ENCODE measurements around the gene ZNF555.
"Not testable (repeated sequence)": the region's sequence is repeated elsewhere in the genome, so short reads cannot be mapped to it uniquely, and the experiment has no call there.

The ZNF555 gene

GRCh38 chr19:2863816-2864215 lies 22.5 kb downstream of the ZNF555 start:
- Mint-ChIP-seq H3K4me1 (ENCODE audit: low read depth) (no peaks in the 10 kb centered on the region), H3K27ac (no peak overlapping the region), H3K9me3 (peaks cover 50% of the 10 kb centered on the region), H3K4me3 (no peak overlapping the region), H3K36me3 (ENCODE audit: low read depth) (peaks cover 2% of the 10 kb centered on the region), H3K27me3 (ENCODE audit: low read depth) (no peaks in the 10 kb centered on the region)

GRCh38 chr19:2865334-2866100 lies 24.2 kb downstream of the ZNF555 start:
- Mint-ChIP-seq H3K27me3 (ENCODE audit: low read depth) (no peaks in the 10 kb centered on the region), H3K36me3 (ENCODE audit: low read depth) (peaks cover 2% of the 10 kb centered on the region)

DNA sequence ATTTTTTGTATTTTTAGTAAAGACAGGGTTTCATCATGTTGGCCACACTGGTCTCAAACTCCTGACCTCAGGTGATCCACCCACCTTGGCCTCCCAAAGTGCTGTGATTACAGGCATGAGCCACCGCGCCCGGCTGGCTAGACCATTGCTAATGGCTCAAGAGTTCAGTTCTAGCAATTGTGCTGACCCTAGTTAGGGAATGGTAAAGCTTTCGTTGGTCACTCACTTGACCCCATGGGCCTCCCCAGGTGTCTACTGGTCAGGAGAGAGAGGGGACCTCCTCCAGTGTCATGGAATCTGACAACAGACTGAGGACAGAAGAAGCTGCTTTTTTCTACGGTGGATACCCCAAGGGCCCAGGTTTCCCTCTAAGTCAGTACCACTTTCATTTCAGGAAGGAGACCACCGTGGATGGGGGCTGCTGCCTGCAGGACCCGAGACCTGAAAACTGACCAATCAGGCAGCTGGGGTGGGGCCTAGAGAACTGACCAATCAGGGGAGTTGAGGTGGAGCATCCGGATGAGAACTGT lies 25.3 kb downstream of the ZNF555 start:
- H3K36me3 Mint-ChIP-seq (ENCODE audit: low read depth) = peaks cover 2% of the 10 kb centered on the region
- H3K4me1 Mint-ChIP-seq (ENCODE audit: low read depth) = no peaks in the 10 kb centered on the region
- peaks cover 50% of the 10 kb centered on the region for H3K9me3 Mint-ChIP-seq
- H3K27ac Mint-ChIP-seq = no peak overlapping the region
- H3K4me3 Mint-ChIP-seq = no peak overlapping the region
- no peaks in the 10 kb centered on the region for H3K27me3 Mint-ChIP-seq (ENCODE audit: low read depth)

More at GRCh38 chr19:2865334-2866100, 24.2 kb downstream of the ZNF555 start:
- Mint-ChIP-seq H3K4me1 (ENCODE audit: low read depth) (no peaks in the 10 kb centered on the region), H3K9me3 (peaks cover 47% of the 10 kb centered on the region), H3K4me3 (no peak overlapping the region), H3K27ac (no peak overlapping the region)

DNA sequence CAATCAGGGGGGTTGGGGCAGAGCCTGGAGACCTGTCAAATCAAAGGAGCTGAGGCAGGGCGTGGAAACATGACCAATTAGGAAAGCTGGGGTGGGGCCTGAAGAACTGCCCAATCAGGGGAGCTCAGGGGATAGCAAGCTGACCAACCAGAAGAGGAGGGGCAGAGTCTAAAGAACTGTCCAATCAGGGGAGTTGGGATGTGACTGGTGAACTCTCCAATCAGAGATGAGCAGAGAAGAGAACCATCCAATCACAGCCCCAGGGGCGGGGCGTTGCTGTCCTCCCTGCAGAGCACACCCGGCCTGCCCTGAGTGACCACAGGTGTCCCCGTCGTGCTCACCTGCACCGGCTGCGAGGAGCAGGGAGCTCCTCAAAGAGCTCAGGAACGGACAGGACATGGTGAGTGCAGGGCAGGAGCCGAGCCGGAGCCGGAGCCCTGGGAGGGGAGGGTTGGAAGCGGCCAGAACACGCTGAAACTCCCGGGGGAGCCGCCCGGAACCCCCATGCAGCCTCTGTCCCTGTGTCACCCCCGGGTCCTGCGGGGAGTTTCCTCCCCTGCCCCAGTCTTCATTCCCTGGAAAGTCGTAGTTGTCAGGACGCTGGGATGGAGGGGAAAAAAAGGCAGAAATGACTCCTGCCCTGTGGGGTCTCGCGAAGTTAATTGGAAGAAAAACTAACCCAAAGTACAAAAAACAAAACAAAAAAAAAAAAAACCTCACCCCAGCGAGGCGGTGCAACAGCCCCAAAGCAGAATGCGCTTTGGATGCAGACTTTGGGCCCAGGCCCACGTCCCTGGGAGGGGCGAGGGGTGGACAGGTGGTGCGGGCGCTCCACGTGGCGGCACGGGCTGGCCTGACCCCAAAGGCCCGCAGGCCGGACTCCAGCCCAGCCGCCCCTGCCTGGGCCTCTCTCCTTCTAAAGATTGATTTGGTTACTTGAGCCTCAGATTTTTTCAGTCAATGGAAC lies 26.0 kb downstream of the ZNF555 start, which contains the start of gene ZNF556:
Gene ZNF556, plus strand, starts transcription at position 311 of the 967 bp plus-strand sequence. Its CDS starts 87 bp downstream, at position 398.
- Mint-ChIP-seq H3K9me3 (peaks cover 49% of the 10 kb centered on the region), H3K4me1 (ENCODE audit: low read depth) (no peaks in the 10 kb centered on the region), H3K27me3 (ENCODE audit: low read depth) (no peaks in the 10 kb centered on the region), H3K36me3 (ENCODE audit: low read depth) (peaks cover 2% of the 10 kb centered on the region), H3K27ac (no peak within 1 kb of the TSS), H3K4me3 (no peak within 1 kb of the TSS)

DNA sequence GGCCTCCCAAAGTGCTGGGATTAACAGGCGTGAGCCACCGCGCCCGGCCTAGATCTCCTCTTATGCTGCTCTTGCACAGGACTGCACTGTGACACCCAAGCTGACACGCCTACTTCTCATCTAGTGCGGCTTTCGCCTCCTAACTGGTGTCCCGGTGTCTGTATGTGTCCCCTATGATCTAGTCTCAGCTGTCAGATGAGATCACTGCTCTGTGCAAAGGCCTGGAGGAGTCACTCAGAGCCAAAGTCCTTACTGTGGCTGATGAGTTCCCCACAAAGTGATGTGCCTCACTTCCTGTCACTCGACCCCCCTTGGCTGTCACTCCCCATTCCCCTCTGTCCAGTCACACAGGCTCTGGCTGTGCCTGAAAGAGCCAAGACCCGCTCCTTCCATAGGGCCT lies 28.3 kb downstream of the ZNF555 start:
- Mint-ChIP-seq H3K27me3 (ENCODE audit: low read depth) (no peaks in the 10 kb centered on the region), H3K4me1 (ENCODE audit: low read depth) (no peaks in the 10 kb centered on the region), H3K27ac (no peak overlapping the region)

GRCh38 chr19:2872175-2872574 lies 30.9 kb downstream of the ZNF555 start:
- H3K4me1 Mint-ChIP-seq (ENCODE audit: low read depth); H3K36me3 Mint-ChIP-seq (ENCODE audit: low read depth); H3K27ac Mint-ChIP-seq; H3K4me3 Mint-ChIP-seq; H3K27me3 Mint-ChIP-seq (ENCODE audit: low read depth): not testable (repeated sequence)
- H3K9me3 Mint-ChIP-seq = peaks cover 30% of the 10 kb centered on the region

More for the DNA sequence above, 28.3 kb downstream of the ZNF555 start:
- Mint-ChIP-seq H3K9me3 (peaks cover 35% of the 10 kb centered on the region), H3K36me3 (ENCODE audit: low read depth) (peaks cover 2% of the 10 kb centered on the region), H3K4me3 (no peak overlapping the region)

GRCh38 chr19:2877398-2878331 lies 36.4 kb downstream of the ZNF555 start:
- Mint-ChIP-seq H3K27ac (no peak overlapping the region), H3K36me3 (ENCODE audit: low read depth) (peaks cover 2% of the 10 kb centered on the region), H3K9me3 (peaks cover 32% of the 10 kb centered on the region), H3K4me3 (no peak overlapping the region), H3K4me1 (ENCODE audit: low read depth) (no peaks in the 10 kb centered on the region), H3K27me3 (ENCODE audit: low read depth) (no peaks in the 10 kb centered on the region)

DNA sequence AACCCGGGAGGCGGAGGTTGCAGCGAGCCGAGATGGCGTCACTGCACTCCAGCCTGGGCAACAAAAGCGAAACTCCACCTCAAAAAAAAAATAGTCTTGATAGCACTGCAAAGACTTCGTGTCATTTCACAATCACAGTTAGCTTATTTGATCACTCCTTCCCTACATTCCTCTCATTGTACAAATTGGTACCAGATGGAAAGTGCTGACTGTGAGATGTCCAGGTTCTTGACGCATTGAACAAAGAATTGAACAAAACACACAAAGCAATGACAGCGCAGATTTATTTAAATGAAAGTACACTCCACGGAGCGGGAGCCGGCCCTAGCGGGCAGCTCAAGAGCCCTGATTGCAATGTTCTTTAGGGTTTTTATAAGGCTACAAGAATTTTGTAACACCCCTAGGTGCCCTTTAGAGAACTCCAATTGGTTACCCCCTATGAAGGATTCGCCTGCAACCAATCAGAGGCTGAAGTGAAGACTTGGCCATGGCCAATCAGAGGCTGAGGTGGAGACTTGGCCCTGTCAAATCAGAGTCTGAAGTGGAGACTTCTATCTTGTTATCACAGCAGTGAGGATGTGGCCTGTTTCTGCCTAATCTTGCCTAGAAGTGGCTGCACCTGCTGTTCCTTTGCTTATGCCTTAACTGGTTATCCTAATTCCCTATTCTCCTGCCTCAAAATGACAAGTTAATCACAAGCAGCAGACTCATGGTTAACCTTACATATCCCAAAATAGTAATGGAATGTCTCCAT lies 42.6 kb downstream of the ZNF555 start:
- Mint-ChIP-seq H3K9me3 (peaks cover 22% of the 10 kb centered on the region), H3K27ac (no peak overlapping the region)

GRCh38 chr19:2885736-2886135 lies 44.5 kb downstream of the ZNF555 start:
- Mint-ChIP-seq H3K9me3 (peaks cover 15% of the 10 kb centered on the region), H3K4me1 (ENCODE audit: low read depth) (no peaks in the 10 kb centered on the region), H3K27ac (no peak overlapping the region), H3K36me3 (ENCODE audit: low read depth) (peaks cover 2% of the 10 kb centered on the region), H3K27me3 (ENCODE audit: low read depth) (no peaks in the 10 kb centered on the region), H3K4me3 (no peak overlapping the region)

More for the DNA sequence above, 42.6 kb downstream of the ZNF555 start:
- H3K4me3 Mint-ChIP-seq = no peak overlapping the region
- no peaks in the 10 kb centered on the region for H3K4me1 Mint-ChIP-seq (ENCODE audit: low read depth)
- H3K36me3 Mint-ChIP-seq (ENCODE audit: low read depth) = peaks cover 2% of the 10 kb centered on the region
- no peaks in the 10 kb centered on the region for H3K27me3 Mint-ChIP-seq (ENCODE audit: low read depth)

DNA sequence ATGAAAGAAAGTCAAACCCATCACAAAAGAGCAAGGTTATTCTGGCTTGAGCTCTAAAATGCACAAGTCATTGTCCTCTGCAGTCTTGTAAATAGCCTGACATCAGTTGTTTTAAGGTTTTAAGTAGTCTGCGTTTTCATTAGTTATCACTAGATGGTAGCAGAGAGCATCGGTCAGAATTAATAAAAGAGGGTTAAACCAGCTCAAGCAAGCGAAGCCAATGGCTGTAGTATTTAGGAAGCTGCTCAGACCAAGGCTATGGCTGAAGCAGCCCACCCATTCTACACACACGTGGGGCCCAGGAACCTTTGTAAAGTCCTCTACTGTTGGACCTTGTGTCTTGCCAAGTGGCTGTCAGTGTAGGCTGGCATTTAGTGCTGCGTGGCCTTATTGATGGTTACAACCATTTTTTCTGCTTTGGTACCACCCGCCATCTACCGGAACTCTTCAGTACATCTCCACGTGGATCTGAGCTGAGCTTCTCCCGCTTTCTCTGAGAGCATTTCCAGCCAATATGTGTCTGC lies 46.2 kb downstream of the ZNF555 start:
- H3K27me3 Mint-ChIP-seq (ENCODE audit: low read depth) = no peaks in the 10 kb centered on the region
- H3K4me1 Mint-ChIP-seq (ENCODE audit: low read depth) = no peaks in the 10 kb centered on the region
- H3K9me3 Mint-ChIP-seq = peaks cover 19% of the 10 kb centered on the region
- no peak overlapping the region for H3K27ac Mint-ChIP-seq
- H3K36me3 Mint-ChIP-seq (ENCODE audit: low read depth) = peaks cover 2% of the 10 kb centered on the region
- no peak overlapping the region for H3K4me3 Mint-ChIP-seq

DNA sequence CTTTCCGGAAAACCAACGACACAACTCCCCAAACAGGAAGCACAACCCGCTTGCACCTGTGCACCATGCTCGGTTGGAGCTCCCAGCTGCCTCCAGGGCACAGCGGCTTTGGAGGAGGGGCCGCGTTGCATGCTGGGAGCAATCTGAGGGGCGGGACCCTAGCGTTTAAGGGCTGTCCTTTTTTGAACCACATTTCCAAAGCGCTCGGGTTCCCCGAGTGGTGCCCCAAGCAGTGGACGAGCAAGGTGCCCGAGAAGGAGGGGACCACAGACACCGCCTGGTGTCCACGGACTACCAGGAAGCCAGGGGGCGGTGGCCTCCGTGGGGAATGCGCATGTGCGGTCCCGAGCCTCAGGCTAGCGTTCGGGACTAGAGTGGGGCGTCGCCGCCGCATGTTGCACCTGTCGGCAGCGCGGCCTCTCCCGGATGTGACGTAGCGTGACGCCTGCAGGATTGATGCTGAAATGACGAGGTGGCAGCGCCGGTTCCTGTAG lies 47.5 kb downstream of the ZNF555 start:
- Mint-ChIP-seq H3K9me3 (peaks cover 11% of the 10 kb centered on the region), H3K4me1 (ENCODE audit: low read depth) (no peaks in the 10 kb centered on the region), H3K27me3 (ENCODE audit: low read depth) (no peaks in the 10 kb centered on the region), H3K4me3 (no peak overlapping the region), H3K27ac (no peak overlapping the region), H3K36me3 (ENCODE audit: low read depth) (peaks cover under 1% of the 10 kb centered on the region)

GRCh38 chr19:2890531-2890930 lies 49.3 kb downstream of the ZNF555 start:
- H3K4me3 Mint-ChIP-seq; H3K36me3 Mint-ChIP-seq (ENCODE audit: low read depth); H3K27ac Mint-ChIP-seq; H3K27me3 Mint-ChIP-seq (ENCODE audit: low read depth); H3K4me1 Mint-ChIP-seq (ENCODE audit: low read depth): not testable (repeated sequence)
- peaks cover 13% of the 10 kb centered on the region for H3K9me3 Mint-ChIP-seq

DNA sequence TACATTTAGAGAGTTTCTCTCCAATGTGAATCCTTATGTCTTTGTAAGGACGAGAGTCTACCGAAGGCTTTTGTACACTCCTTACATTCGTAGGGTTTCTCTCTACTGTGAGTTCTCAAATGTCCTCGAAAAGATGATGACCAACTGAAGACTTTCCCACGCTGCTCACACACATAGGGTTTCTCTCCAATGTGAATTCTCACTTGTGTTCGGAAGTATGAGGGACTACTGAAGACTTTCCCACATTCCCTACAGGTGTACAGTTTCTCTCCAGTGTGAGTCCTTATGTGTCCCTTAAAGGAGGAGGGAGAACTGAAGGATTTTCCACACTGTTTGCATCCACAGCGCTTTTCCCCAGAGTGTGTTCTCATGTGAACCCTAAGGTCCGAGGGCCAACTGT lies 55.4 kb downstream of the ZNF555 start:
- Mint-ChIP-seq H3K4me1 (ENCODE audit: low read depth) (peaks cover 6% of the 10 kb centered on the region), H3K4me3 (no peak overlapping the region), H3K27me3 (ENCODE audit: low read depth) (no peaks in the 10 kb centered on the region), H3K9me3 (peaks cover 24% of the 10 kb centered on the region), H3K27ac (no peak overlapping the region), H3K36me3 (ENCODE audit: low read depth) (peaks cover 2% of the 10 kb centered on the region)
